Measurements from ENCODE around the gene N4BP2. TPM values are rescaled to one million over a fixed set of nuclear protein-coding genes. Genes with fewer than 3 reads are reported as not detected.

The N4BP2 gene
- 1.4 and 3.5 TPM in 2 replicates for total RNA-seq (ENCODE audit: low replicate concordance)

GRCh38 chr4:40056716-40057585 lies at the start of gene N4BP2:
N4BP2 (plus strand) TSS chr4:40056850; CDS start chr4:40097341, 40,491 bp downstream.

GRCh38 chr4:40196724-40197281 lies 140.2 kb downstream of the N4BP2 start, which contains the start of gene RHOH:
RHOH (plus strand) TSS chr4:40197031; CDS start chr4:40243387, 46,356 bp downstream.

Other genes starting within 250 kb of the N4BP2 start
- 30.1 and 31.0 TPM in 2 replicates for gene PDS5A, start 78.9 kb upstream of the N4BP2 start, total RNA-seq (ENCODE audit: low replicate concordance)
- gene RHOH, start 140.2 kb downstream of the N4BP2 start, total RNA-seq (ENCODE audit: low replicate concordance) = not detected in 2 replicates

Data from smooth muscle cell of the coronary artery (primary cell).